ENCODE measurements around the gene GDAP2. TPM values are rescaled to one million over a fixed set of nuclear protein-coding genes. Genes with fewer than 3 reads are reported as not detected.

Gene GDAP2
- total and polyA plus RNA-seq, 2 donors, result 6.2 to 17.5 TPM

GRCh38 chr1:117842408-117843170 is 86.8 kb downstream of the GDAP2 start:
- H3K4me3 ChIP-seq (ENCODE audit: low read length in 2 of 2), result no peak overlapping the region
- H3K4me1 ChIP-seq (ENCODE audit: control insufficient read depth in 2 of 2, insufficient read depth in 2 of 2, low read length in 2 of 2), result no peaks in the 10 kb centered on the region
- H3K9me3 ChIP-seq (ENCODE audit: control insufficient read depth in 2 of 2, insufficient read depth in 1 of 2, low read length in 1 of 2), result peaks cover 0 to 3% of the 10 kb centered on the region in 2 donors
- 94% methylated on average over 3 of the region's 3 CpGs for WGBS
- H3K27ac ChIP-seq (ENCODE audit: low read depth in 1 of 2, low read length in 1 of 2), result no peak overlapping the region
- no peaks in the 10 kb centered on the region for H3K36me3 ChIP-seq (ENCODE audit: control insufficient read depth in 2 of 2, insufficient read depth in 2 of 2, low read length in 1 of 2)
- no peaks in the 10 kb centered on the region for H3K27me3 ChIP-seq (ENCODE audit: control insufficient read depth in 2 of 2, insufficient read depth in 1 of 2, low read length in 1 of 2)
- DNase-seq (ENCODE audit: low read depth in 6 of 9, low spot score in 9 of 9), result no peak

- Histone ChIP-seq H3K27ac (ENCODE audit: low read depth in 1 of 2, low read length in 1 of 2) (no peak overlapping the region), H3K36me3 (ENCODE audit: control insufficient read depth in 2 of 2, insufficient read depth in 2 of 2, low read length in 1 of 2) (no peaks in the 10 kb centered on the region), H3K4me3 (ENCODE audit: low read length in 2 of 2) (no peak overlapping the region), H3K27me3 (ENCODE audit: control insufficient read depth in 2 of 2, insufficient read depth in 1 of 2, low read length in 1 of 2) (no peaks in the 10 kb centered on the region), H3K9me3 (ENCODE audit: control insufficient read depth in 2 of 2, insufficient read depth in 1 of 2, low read length in 1 of 2) (peaks cover 0 to 3% of the 10 kb centered on the region in 2 donors), H3K4me1 (ENCODE audit: control insufficient read depth in 2 of 2, insufficient read depth in 2 of 2, low read length in 2 of 2) (no peaks in the 10 kb centered on the region)
- WGBS, result 95% methylated on average over 3 of the region's 3 CpGs
- no peak for DNase-seq (ENCODE audit: low read depth in 6 of 9, low spot score in 9 of 9)
Observed at GRCh38 chr1:117841117-117841650, 88.2 kb downstream of the GDAP2 start.

- no peaks in the 10 kb centered on the region for H3K4me1 ChIP-seq (ENCODE audit: control insufficient read depth in 2 of 2, insufficient read depth in 2 of 2, low read length in 2 of 2)
- H3K4me3 ChIP-seq (ENCODE audit: low read length in 2 of 2), result no peak overlapping the region
- H3K27me3 ChIP-seq (ENCODE audit: control insufficient read depth in 2 of 2, insufficient read depth in 1 of 2, low read length in 1 of 2), result no peaks in the 10 kb centered on the region
- 99% methylated on average over 3 of the region's 3 CpGs for WGBS
- no peaks in the 10 kb centered on the region for H3K36me3 ChIP-seq (ENCODE audit: control insufficient read depth in 2 of 2, insufficient read depth in 2 of 2, low read length in 1 of 2)
- H3K9me3 ChIP-seq (ENCODE audit: control insufficient read depth in 2 of 2, insufficient read depth in 1 of 2, low read length in 1 of 2), result peaks cover 0 to 3% of the 10 kb centered on the region in 2 donors
- H3K27ac ChIP-seq (ENCODE audit: low read depth in 1 of 2, low read length in 1 of 2), result no peak overlapping the region
- DNase-seq (ENCODE audit: low read depth in 6 of 9, low spot score in 9 of 9), result no peak
Observed at GRCh38 chr1:117838911-117839310, 90.5 kb downstream of the GDAP2 start.

GRCh38 chr1:117836069-117836468 is 93.4 kb downstream of the GDAP2 start:
- no peak for DNase-seq (ENCODE audit: low read depth in 6 of 9, low spot score in 9 of 9)
- Histone ChIP-seq H3K9me3 (ENCODE audit: control insufficient read depth in 2 of 2, insufficient read depth in 1 of 2, low read length in 1 of 2) (no peaks in the 10 kb centered on the region), H3K4me1 (ENCODE audit: control insufficient read depth in 2 of 2, insufficient read depth in 2 of 2, low read length in 2 of 2) (no peaks in the 10 kb centered on the region), H3K36me3 (ENCODE audit: control insufficient read depth in 2 of 2, insufficient read depth in 2 of 2, low read length in 1 of 2) (no peaks in the 10 kb centered on the region), H3K27ac (ENCODE audit: low read depth in 1 of 2, low read length in 1 of 2) (no peak overlapping the region), H3K4me3 (ENCODE audit: low read length in 2 of 2) (no peak overlapping the region), H3K27me3 (ENCODE audit: control insufficient read depth in 2 of 2, insufficient read depth in 1 of 2, low read length in 1 of 2) (no peaks in the 10 kb centered on the region)
- 95% methylated on average over 1 of the region's 1 CpG for WGBS

GRCh38 chr1:117834416-117834815 is 95.0 kb downstream of the GDAP2 start:
- no peaks in the 10 kb centered on the region for H3K36me3 ChIP-seq (ENCODE audit: control insufficient read depth in 2 of 2, insufficient read depth in 2 of 2, low read length in 1 of 2)
- no peak for DNase-seq (ENCODE audit: low read depth in 6 of 9, low spot score in 9 of 9)
- H3K4me3 ChIP-seq (ENCODE audit: low read length in 2 of 2), result no peak overlapping the region
- H3K4me1 ChIP-seq (ENCODE audit: control insufficient read depth in 2 of 2, insufficient read depth in 2 of 2, low read length in 2 of 2), result no peaks in the 10 kb centered on the region
- no peaks in the 10 kb centered on the region for H3K27me3 ChIP-seq (ENCODE audit: control insufficient read depth in 2 of 2, insufficient read depth in 1 of 2, low read length in 1 of 2)
- no peaks in the 10 kb centered on the region for H3K9me3 ChIP-seq (ENCODE audit: control insufficient read depth in 2 of 2, insufficient read depth in 1 of 2, low read length in 1 of 2)
- WGBS, result 95% methylated on average over 4 of the region's 4 CpGs
- no peak overlapping the region for H3K27ac ChIP-seq (ENCODE audit: low read depth in 1 of 2, low read length in 1 of 2)

GRCh38 chr1:117832453-117832852 is 97.0 kb downstream of the GDAP2 start:
- Histone ChIP-seq H3K4me3 (ENCODE audit: low read length in 2 of 2) (no peak overlapping the region), H3K27ac (ENCODE audit: low read depth in 1 of 2, low read length in 1 of 2) (no peak overlapping the region)

GRCh38 chr1:117830222-117830621 is 99.2 kb downstream of the GDAP2 start:
- no peak overlapping the region for H3K27ac ChIP-seq (ENCODE audit: low read depth in 1 of 2, low read length in 1 of 2)
- no peak overlapping the region for H3K4me3 ChIP-seq (ENCODE audit: low read length in 2 of 2)
- no peak for DNase-seq (ENCODE audit: low read depth in 6 of 9, low spot score in 9 of 9)
- no peaks in the 10 kb centered on the region for H3K4me1 ChIP-seq (ENCODE audit: control insufficient read depth in 2 of 2, insufficient read depth in 2 of 2, low read length in 2 of 2)
- H3K9me3 ChIP-seq (ENCODE audit: control insufficient read depth in 2 of 2, insufficient read depth in 1 of 2, low read length in 1 of 2), result no peaks in the 10 kb centered on the region
- H3K36me3 ChIP-seq (ENCODE audit: control insufficient read depth in 2 of 2, insufficient read depth in 2 of 2, low read length in 1 of 2), result no peaks in the 10 kb centered on the region
- H3K27me3 ChIP-seq (ENCODE audit: control insufficient read depth in 2 of 2, insufficient read depth in 1 of 2, low read length in 1 of 2), result no peaks in the 10 kb centered on the region
- WGBS, result 98% methylated on average over 4 of the region's 4 CpGs

More at GRCh38 chr1:117832453-117832852, 97.0 kb downstream of the GDAP2 start:
- Histone ChIP-seq H3K36me3 (ENCODE audit: control insufficient read depth in 2 of 2, insufficient read depth in 2 of 2, low read length in 1 of 2) (no peaks in the 10 kb centered on the region), H3K9me3 (ENCODE audit: control insufficient read depth in 2 of 2, insufficient read depth in 1 of 2, low read length in 1 of 2) (no peaks in the 10 kb centered on the region), H3K4me1 (ENCODE audit: control insufficient read depth in 2 of 2, insufficient read depth in 2 of 2, low read length in 2 of 2) (no peaks in the 10 kb centered on the region), H3K27me3 (ENCODE audit: control insufficient read depth in 2 of 2, insufficient read depth in 1 of 2, low read length in 1 of 2) (no peaks in the 10 kb centered on the region)
- no peak for DNase-seq (ENCODE audit: low read depth in 6 of 9, low spot score in 9 of 9)

GRCh38 chr1:117828201-117828600 is 101.2 kb downstream of the GDAP2 start:
- Histone ChIP-seq H3K36me3 (ENCODE audit: control insufficient read depth in 2 of 2, insufficient read depth in 2 of 2, low read length in 1 of 2) (no peaks in the 10 kb centered on the region), H3K27ac (ENCODE audit: low read depth in 1 of 2, low read length in 1 of 2) (no peak overlapping the region), H3K4me1 (ENCODE audit: control insufficient read depth in 2 of 2, insufficient read depth in 2 of 2, low read length in 2 of 2) (no peaks in the 10 kb centered on the region), H3K4me3 (ENCODE audit: low read length in 2 of 2) (no peak overlapping the region), H3K9me3 (ENCODE audit: control insufficient read depth in 2 of 2, insufficient read depth in 1 of 2, low read length in 1 of 2) (no peaks in the 10 kb centered on the region), H3K27me3 (ENCODE audit: control insufficient read depth in 2 of 2, insufficient read depth in 1 of 2, low read length in 1 of 2) (no peaks in the 10 kb centered on the region)
- WGBS, result 88% methylated on average over 4 of the region's 4 CpGs
- no peak for DNase-seq (ENCODE audit: low read depth in 6 of 9, low spot score in 9 of 9)

GRCh38 chr1:117826540-117827078 is 102.8 kb downstream of the GDAP2 start:
- H3K4me1 ChIP-seq (ENCODE audit: control insufficient read depth in 2 of 2, insufficient read depth in 2 of 2, low read length in 2 of 2), result no peaks in the 10 kb centered on the region
- H3K27ac ChIP-seq (ENCODE audit: low read depth in 1 of 2, low read length in 1 of 2), result no peak overlapping the region
- H3K4me3 ChIP-seq (ENCODE audit: low read length in 2 of 2), result no peak overlapping the region
- H3K27me3 ChIP-seq (ENCODE audit: control insufficient read depth in 2 of 2, insufficient read depth in 1 of 2, low read length in 1 of 2), result no peaks in the 10 kb centered on the region
- peaks cover 0 to 2% of the 10 kb centered on the region in 2 donors for H3K9me3 ChIP-seq (ENCODE audit: control insufficient read depth in 2 of 2, insufficient read depth in 1 of 2, low read length in 1 of 2)
- 94% methylated on average over 1 of the region's 1 CpG for WGBS
- DNase-seq (ENCODE audit: low read depth in 6 of 9, low spot score in 9 of 9), result no peak
- H3K36me3 ChIP-seq (ENCODE audit: control insufficient read depth in 2 of 2, insufficient read depth in 2 of 2, low read length in 1 of 2), result no peaks in the 10 kb centered on the region
